GM19025 (cell line): Measurements from ENCODE around the gene TDO2.

Source experiments
- ATAC-seq: cut with Tn5 transposase; IDR thresholded peaks from one replicate; pipeline ENCODE4 v1.9.1; 2021; ENCODE audit warnings: mild to moderate bottlenecking, low read depth, moderate library complexity; ENCODE audit not compliant: unreplicated experiment

TDO2 gene

GRCh38 chr4:155952501-155952901, 49.0 kb downstream of the TDO2 start:
- no peak for ATAC-seq

- ATAC-seq, result peak; percentile 95
Measured at GRCh38 chr4:155953151-155954117, 49.9 kb downstream of the TDO2 start, which contains the start of gene CTSO. Gene CTSO, minus strand, starts transcription at chr4:155953866. Its CDS starts 19 bp downstream, at chr4:155953847.

- ATAC-seq, result no peak
Measured at GRCh38 chr4:155954118-155954685, 50.7 kb downstream of the TDO2 start.

- ATAC-seq, result no peak
Measured at GRCh38 chr4:155954939-155955338, 51.4 kb downstream of the TDO2 start.

GRCh38 chr4:155956461-155956860, 53.0 kb downstream of the TDO2 start:
- ATAC-seq, result no peak

- no peak for ATAC-seq
Measured at GRCh38 chr4:155959417-155959816, 55.9 kb downstream of the TDO2 start.

GRCh38 chr4:155960522-155960921, 57.0 kb downstream of the TDO2 start:
- ATAC-seq, result no peak

GRCh38 chr4:155961575-155961974, 58.1 kb downstream of the TDO2 start:
- no peak for ATAC-seq

GRCh38 chr4:155962767-155963166, 59.3 kb downstream of the TDO2 start:
- ATAC-seq, result no peak

GRCh38 chr4:155964016-155964891, 60.8 kb downstream of the TDO2 start:
- no peak for ATAC-seq

- ATAC-seq, result no peak
Measured at GRCh38 chr4:155966171-155966570, 62.7 kb downstream of the TDO2 start.

- no peak for ATAC-seq
Measured at GRCh38 chr4:155966731-155967395, 63.4 kb downstream of the TDO2 start.
